Breast epithelium (tissue), 3 donors: ENCODE data around the gene DSCAML1.

Experiments
- CTCF ChIP-seq, 3 donors: fragments of 450-650 bp; IDR thresholded peaks; one replicate each; pipeline ENCODE4 v1.5.1; 2016 to 2017; ENCODE audit warnings: antibody characterized with exemption in 3 of 3, mild to moderate bottlenecking in 3 of 3, moderate library complexity in 3 of 3
- POLR2A ChIP-seq: fragments of 450-650 bp; IDR thresholded peaks from one replicate; pipeline ENCODE4 v1.6.1; 2016; ENCODE audit warnings: antibody characterized with exemption, mild to moderate bottlenecking, moderate library complexity
- POLR2AphosphoS5 ChIP-seq, 3 donors: sonication (generic); formaldehyde crosslinking; IDR thresholded peaks; one replicate each; pipeline ENCODE4 v1.6.1; 2017; ENCODE audit warnings: antibody characterized with exemption in 3 of 3

GRCh38 chr11:117734601-117735024 is 62.4 kb downstream of the DSCAML1 start:
- TF ChIP-seq CTCF (IDR thresholded peaks at IDR 0.05) (no peak), POLR2AphosphoS5 (IDR thresholded peaks at IDR 0.05) (no peak), POLR2A (no peak)
